Spleen (tissue), 11 donors: ENCODE data around the gene GPC3. TPM values are rescaled to one million over a fixed set of nuclear protein-coding genes. Genes with fewer than 3 reads are reported as not detected.

ENCODE experiments used
- DNase-seq: peaks from one replicate; pipeline ENCODE4 v3.0.0-alpha.2; 2020
- H3K27ac ChIP-seq, 8 donors: fragments of 200-600 bp; sonication (generic) in 7 of 8; 1 replicate in 4 of 8; 2 replicates in 4 of 8; pipeline versions ENCODE4 v1.5.0 to v1.8.0; 2016 to 2021; ENCODE audit warnings: inconsistent platforms in 4 of 8, mild to moderate bottlenecking in 4 of 8, moderate library complexity in 1 of 8
- H3K27me3 ChIP-seq, 7 donors: fragments of 200-600 bp; sonication (generic) in 6 of 7; replicated peaks in 1 of 7; 1 replicate in 4 of 7; 2 replicates in 3 of 7; pipeline versions ENCODE4 v1.5.0 to v1.8.0; 2016 to 2021; ENCODE audit warnings: inconsistent platforms in 3 of 7, mild to moderate bottlenecking in 1 of 7
- H3K36me3 ChIP-seq, 6 donors: fragments of 200-600 bp; sonication (generic) in 5 of 6; 1 replicate in 4 of 6; 2 replicates in 2 of 6; pipeline versions ENCODE4 v1.5.0 to v1.8.0; 2016 to 2021; ENCODE audit warnings: inconsistent platforms in 2 of 6
- H3K4me1 ChIP-seq, 6 donors: fragments of 200-600 bp; sonication (generic) in 5 of 6; 1 replicate in 3 of 6; 2 replicates in 3 of 6; pipeline versions ENCODE4 v1.5.0 to v1.8.0; 2016 to 2021; ENCODE audit warnings: inconsistent platforms in 3 of 6
- H3K4me3 ChIP-seq, 8 donors: fragments of 200-600 bp; sonication (generic) in 7 of 8; 1 replicate in 4 of 8; 2 replicates in 4 of 8; pipeline versions ENCODE4 v1.5.0 to v1.8.0; 2016 to 2021; ENCODE audit warnings: inconsistent platforms in 4 of 8, mild to moderate bottlenecking in 4 of 8, moderate library complexity in 2 of 8
- H3K9me3 ChIP-seq, 8 donors: fragments of 200-600 bp; sonication (generic) in 7 of 8; 1 replicate in 4 of 8; 2 replicates in 4 of 8; pipeline versions ENCODE4 v1.5.0 to v1.8.0; 2016 to 2021; ENCODE audit warnings: inconsistent platforms in 4 of 8
- CTCF ChIP-seq, 11 experiments: fragments of 200-600 bp in 7 of 11; fragments of 450-650 bp in 4 of 11; sonication (generic) in 4 of 11; IDR thresholded peaks in 8 of 11; conservative IDR thresholded peaks in 3 of 11; 1 replicate in 7 of 11; 2 replicates in 4 of 11; pipeline versions ENCODE4 v1.4.0 to v1.8.0; 2016 to 2021; ENCODE audit warnings: antibody characterized with exemption in 11 of 11, inconsistent platforms in 4 of 11, mild to moderate bottlenecking in 1 of 11
- POLR2A ChIP-seq, 3 donors: fragments of 450-650 bp; IDR thresholded peaks; one replicate each; pipeline ENCODE4 v1.5.1; 2017; ENCODE audit warnings: antibody characterized with exemption in 3 of 3, mild to moderate bottlenecking in 1 of 3
- POLR2AphosphoS5 ChIP-seq, 3 donors: sonication (generic); formaldehyde crosslinking; IDR thresholded peaks; one replicate each; pipeline ENCODE4 v1.5.1; 2017; ENCODE audit warnings: antibody characterized with exemption in 3 of 3
- WGBS, 5 donors: extraction: QIAGEN DNeasy Blood & Tissue Kit in 3 of 5; methylation state at CpG; one replicate each; pipeline versions ENCODE4 v1.1.5 to v1.1.7; 2013 to 2018; 5-methylcytosine and 5-hydroxymethylcytosine counted together
- intact Hi-C: fragments of 100-400 bp; cut with DNase I; formaldehyde crosslinking; loops from one replicate; pipeline ENCODE4 v1.15.0; 2023; ENCODE audit warnings: low total_unique reads
- polyA plus RNA-seq, 3 donors: library from polyadenylated mRNA; stranded (reverse); fragments of 200-250 nt; gene quantifications; one replicate each; pipeline ENCODE4 v1.2.1, GENCODE V29; 2013
- total RNA-seq, 7 donors: library from RNA; depleted of rRNA in 3 of 7; stranded (reverse); fragments of >200 nt in 3 of 7; fragmentation: NEBNext Ultra II Directional in 4 of 7; extraction: Animal tissue kit (Norgen Biotek cat#: 25700) in 4 of 7; gene quantifications; one replicate each; pipeline versions ENCODE4 v1.1.0 to v1.2.1, GENCODE V29; 2016 to 2021
- donor health status: healthy with polysubstance abuse.
- donor health status: DM: no; HTN: no; CAD: no; lungs with moderate emphysema.
- donor health status: DM: no; HTN: no; CAD: no.
- donor health status: Bipolar disorder and iron deficiency.
- donor health status: healthy.
- donor health status: DM: no; HTN: no; CAD: no.
- donor health status: DM: yes; HTN: yes; CAD: no.

Gene GPC3
- total and polyA plus RNA-seq, 10 donors: 0.41 to 3.3 (median 1.5) TPM

DNA sequence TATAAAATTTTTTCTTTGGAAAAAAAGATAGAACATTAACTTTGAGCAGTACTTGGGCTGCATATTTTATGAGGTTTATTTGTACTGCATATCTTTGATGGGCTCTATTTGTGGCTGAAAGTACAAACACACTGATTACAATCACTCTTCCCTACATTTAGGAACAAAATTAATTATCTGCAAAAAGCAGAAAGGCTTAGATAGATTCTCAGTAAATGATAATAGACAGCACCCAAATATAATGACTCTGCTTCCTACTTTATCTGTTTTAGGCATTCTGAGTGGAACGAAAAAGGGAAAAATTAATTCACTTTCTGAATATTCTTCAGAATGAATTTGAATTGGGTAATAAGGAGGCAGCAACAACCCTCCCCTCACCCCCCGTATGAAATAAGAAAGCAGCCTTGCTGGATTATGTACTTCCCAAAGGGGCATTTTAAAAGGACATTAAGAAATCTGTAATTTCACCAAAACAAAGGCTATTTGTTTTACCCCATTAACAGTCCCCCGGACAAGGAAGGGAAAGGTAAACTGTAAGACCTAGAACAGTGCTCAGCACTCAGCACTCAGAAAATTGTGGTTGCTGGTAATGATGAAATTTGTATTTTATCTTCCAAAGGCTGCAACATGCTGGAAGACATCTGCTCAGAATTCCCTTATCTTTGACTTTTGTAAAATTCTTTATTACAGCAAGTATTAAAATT, 242.6 kb downstream of the GPC3 start:
- Histone ChIP-seq H3K9me3 (no peaks in the 10 kb centered on the region), H3K36me3 (no peaks in the 10 kb centered on the region), H3K4me1 (no peaks in the 10 kb centered on the region), H3K4me3 (no peak overlapping the region), H3K27me3 (peaks cover 0 to 13% (median 0%) of the 10 kb centered on the region in 7 donors), H3K27ac (no peak overlapping the region)
- DNase-seq: no peak
- TF ChIP-seq CTCF (IDR thresholded peaks at IDR 0.05 in 8 of 11, conservative IDR thresholded peaks at IDR 0.05 in 3 of 11): no peak
- no peak for TF ChIP-seq POLR2A (IDR thresholded peaks at IDR 0.05)
- TF ChIP-seq POLR2AphosphoS5 (IDR thresholded peaks at IDR 0.05): no peak
- 57 to 88% (median 68%) methylated on average over 3 of the region's 3 CpGs for WGBS, 5 donors
- intact Hi-C loops: no loop called here

- 54 to 94% (median 89%) methylated on average over 2 of the region's 2 CpGs for WGBS, 5 donors
- Histone ChIP-seq H3K27ac (no peak overlapping the region), H3K4me1 (no peaks in the 10 kb centered on the region), H3K4me3 (no peak overlapping the region), H3K27me3 (peaks cover 0 to 8% (median 0%) of the 10 kb centered on the region in 7 donors), H3K9me3 (no peaks in the 10 kb centered on the region), H3K36me3 (no peaks in the 10 kb centered on the region)
- intact Hi-C loops: no loop called here
- DNase-seq: no peak
- no peak for TF ChIP-seq POLR2A (IDR thresholded peaks at IDR 0.05)
- no peak for TF ChIP-seq POLR2AphosphoS5 (IDR thresholded peaks at IDR 0.05)
- TF ChIP-seq CTCF (IDR thresholded peaks at IDR 0.05 in 8 of 11, conservative IDR thresholded peaks at IDR 0.05 in 3 of 11): no peak
Observed at GRCh38 chrX:133741303-133741702, 244.1 kb downstream of the GPC3 start.

DNA sequence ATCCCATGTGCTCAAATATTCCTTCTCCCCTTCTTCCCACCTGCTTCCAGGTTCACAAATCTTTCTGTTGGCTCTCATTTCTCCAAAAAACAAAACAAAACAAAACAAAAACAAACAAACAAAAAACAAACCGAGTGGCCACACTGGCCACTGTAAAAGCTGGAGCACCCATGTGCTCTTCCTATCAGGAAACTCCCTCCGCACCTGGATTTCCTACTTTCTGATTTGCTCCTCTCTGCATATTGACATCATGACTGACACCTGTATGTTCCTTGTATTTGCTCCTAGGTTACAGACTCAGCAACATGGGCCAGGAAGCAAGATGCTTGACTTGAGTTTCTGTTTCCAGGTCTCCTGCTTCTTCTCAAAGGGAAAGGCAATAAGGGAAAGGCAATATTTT, 258.8 kb downstream of the GPC3 start:
- 56 to 82% (median 67%) methylated on average over 2 of the region's 2 CpGs for WGBS, 5 donors
- no peak for TF ChIP-seq POLR2AphosphoS5 (IDR thresholded peaks at IDR 0.05)
- no peak for TF ChIP-seq CTCF (IDR thresholded peaks at IDR 0.05 in 8 of 11, conservative IDR thresholded peaks at IDR 0.05 in 3 of 11)
- no peak for TF ChIP-seq POLR2A (IDR thresholded peaks at IDR 0.05)
- intact Hi-C loops: no loop called here
- no peak overlapping the region for H3K4me3 ChIP-seq
- peaks cover 0 to 12% (median 0%) of the 10 kb centered on the region in 7 donors for H3K27me3 ChIP-seq
- no peaks in the 10 kb centered on the region for H3K9me3 ChIP-seq
- DNase-seq: no peak
- H3K27ac ChIP-seq: no peak overlapping the region
- H3K36me3 ChIP-seq: no peaks in the 10 kb centered on the region
- no peaks in the 10 kb centered on the region for H3K4me1 ChIP-seq

DNA sequence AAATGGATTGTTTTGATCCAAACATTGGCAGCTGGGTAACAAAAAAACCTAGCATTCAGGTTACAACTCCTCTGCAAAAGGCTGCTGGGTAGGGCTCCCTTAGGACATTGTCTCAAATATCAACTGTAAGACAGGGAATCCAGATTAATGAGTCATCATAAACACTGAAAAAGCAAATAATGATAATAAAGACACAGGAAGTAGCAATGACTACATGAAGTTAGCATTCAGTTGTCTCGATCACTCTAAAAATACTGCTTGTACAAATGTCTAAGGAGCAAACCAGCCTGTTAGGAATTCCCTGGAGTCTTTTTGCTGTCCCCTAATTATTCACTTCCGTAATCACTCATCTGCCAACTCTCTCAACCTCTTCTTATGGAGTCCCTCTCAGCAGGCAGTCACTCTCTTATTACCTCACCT, 259.2 kb downstream of the GPC3 start:
- no peaks in the 10 kb centered on the region for H3K36me3 ChIP-seq
- 46 to 68% (median 63%) methylated on average over 2 of the region's 2 CpGs for WGBS, 5 donors

More for the DNA sequence above, 259.2 kb downstream of the GPC3 start:
- Histone ChIP-seq H3K4me1 (no peaks in the 10 kb centered on the region), H3K4me3 (no peak overlapping the region), H3K9me3 (no peaks in the 10 kb centered on the region), H3K27me3 (peaks cover 0 to 8% (median 0%) of the 10 kb centered on the region in 7 donors), H3K27ac (no peak overlapping the region)
- TF ChIP-seq POLR2A (IDR thresholded peaks at IDR 0.05) (no peak), POLR2AphosphoS5 (IDR thresholded peaks at IDR 0.05) (no peak), CTCF (IDR thresholded peaks at IDR 0.05 in 8 of 11, conservative IDR thresholded peaks at IDR 0.05 in 3 of 11) (no peak)
- intact Hi-C loops: no loop called here
- DNase-seq: no peak
